ENCODE data around the gene RIN1.

GRCh38 chr11:66366844-66367477 is 30.7 kb upstream of the RIN1 start:
- no peak for TF ChIP-seq ZNF565 (CRISPR knock-in tag; conservative IDR thresholded peaks at IDR 0.05; ENCODE audit: low read depth)
- no peak for TF ChIP-seq OSR1 (CRISPR knock-in tag; IDR thresholded peaks at IDR 0.05)
- TF ChIP-seq RARB (CRISPR knock-in tag; IDR thresholded peaks at IDR 0.05) = no peak
- no peak for TF ChIP-seq ZNF8 (CRISPR knock-in tag; IDR thresholded peaks at IDR 0.05)

Data from SK-N-SH treated with all-trans-retinoic acid at 6 μM for 48 hours (cell line).